GM12878 (cell line): ENCODE results near the gene FERMT3.

Source experiments
- BRCA1 ChIP-seq: IDR thresholded peaks from 2 replicates; pipeline ENCODE4 v1.6.1; 2011; ENCODE audit warnings: low read depth, low read length, improper control_type of control experiment
- CBX3 ChIP-seq: fragments of 200-600 bp; sonication (generic); IDR thresholded peaks from 2 replicates; pipeline ENCODE4 v1.6.1; 2016; ENCODE audit warnings: low read depth, borderline replicate concordance
- CEBPB ChIP-seq, 2 experiments: fragments of 150-350 bp in 1 of 2; IDR thresholded peaks; 2 replicates each; pipeline ENCODE4 v1.6.1; 2012 to 2014; ENCODE audit warnings: low read depth in 2 of 2, low read length in 2 of 2, borderline replicate concordance in 1 of 2, inconsistent platforms in 1 of 2
- CHD4 ChIP-seq: fragments of 200-600 bp; sonication (generic); IDR thresholded peaks from 2 replicates; pipeline ENCODE4 v1.6.1; 2016; ENCODE audit warnings: mild to moderate bottlenecking
- CTCF ChIP-seq, 3 experiments: IDR thresholded peaks in 2 of 3; conservative IDR thresholded peaks in 1 of 3; 2 replicates each; pipeline ENCODE4 v1.5.1; 2011; ENCODE audit warnings: low read depth in 3 of 3, low read length in 3 of 3, mild to moderate bottlenecking in 3 of 3, control low read depth in 2 of 3, moderate library complexity in 2 of 3, inconsistent platforms in 1 of 3, mixed read lengths in 1 of 3; ENCODE audit not compliant: control insufficient read depth in 2 of 3, insufficient read depth in 1 of 3; ENCODE audit errors: extremely low read depth in 1 of 3
- EZH2 ChIP-seq: IDR thresholded peaks from 2 replicates; pipeline ENCODE4 v1.6.1; 2012; ENCODE audit warnings: low read depth, mild to moderate bottlenecking, control low read depth, inconsistent platforms, low read length, borderline replicate concordance; ENCODE audit not compliant: control insufficient read depth
- MYC ChIP-seq: IDR thresholded peaks from 2 replicates; pipeline ENCODE4 v1.6.1; 2011; ENCODE audit warnings: mild to moderate bottlenecking, low read length, moderate library complexity, inconsistent platforms; ENCODE audit not compliant: insufficient read depth, insufficient replicate concordance, insufficient read length, severe bottlenecking
- POLR2A ChIP-seq: IDR thresholded peaks from 2 replicates; pipeline ENCODE4 v1.6.1; 2011; ENCODE audit warnings: low read depth, mild to moderate bottlenecking, low read length
- POLR2AphosphoS5 ChIP-seq: IDR thresholded peaks from 2 replicates; pipeline ENCODE4 v1.6.1; 2011; ENCODE audit warnings: mild to moderate bottlenecking, low read length, inconsistent platforms
- RAD21 ChIP-seq: IDR thresholded peaks from 2 replicates; pipeline ENCODE4 v1.6.1; 2011; ENCODE audit warnings: mild to moderate bottlenecking, low read depth, low read length, moderate library complexity; ENCODE audit not compliant: insufficient read depth
- SPI1 ChIP-seq: IDR thresholded peaks from 2 replicates; pipeline ENCODE4 v1.6.1; 2011; ENCODE audit warnings: low read depth, mild to moderate bottlenecking, low read length, moderate library complexity, borderline replicate concordance; ENCODE audit not compliant: insufficient read depth
- SUPT20H ChIP-seq: IDR thresholded peaks from 2 replicates; pipeline ENCODE4 v1.6.1; 2011; ENCODE audit warnings: low read depth, mild to moderate bottlenecking, low read length, moderate library complexity, borderline replicate concordance; ENCODE audit not compliant: control insufficient read depth
- ZSCAN29 ChIP-seq: fragments of 450-650 bp; IDR thresholded peaks from 2 replicates; pipeline ENCODE4 v1.6.1; 2017; ENCODE audit warnings: mild to moderate bottlenecking, moderate library complexity

GRCh38 chr11:64249038-64249437, 42.5 kb downstream of the FERMT3 start:
- TF ChIP-seq CTCF (IDR thresholded peaks at IDR 0.05 in 2 of 3, conservative IDR thresholded peaks at IDR 0.05 in 1 of 3; ENCODE audit: control insufficient read depth in 2 of 3, extremely low read depth in 1 of 3, insufficient read depth in 1 of 3, low read depth in 3 of 3, low read length in 3 of 3) (no peak), ZSCAN29 (no peak), EZH2 (no peak), BRCA1 (no peak), POLR2AphosphoS5 (no peak), SPI1 (no peak), MYC (no peak), SUPT20H (no peak), RAD21 (no peak), CEBPB (IDR thresholded peaks at IDR 0.05; ENCODE audit: borderline replicate concordance in 1 of 2, low read depth in 2 of 2, low read length in 2 of 2) (no peak), POLR2A (no peak), CHD4 (no peak), CBX3 (no peak)
